GM18519 (cell line): Measurements from ENCODE around the gene HAT1.
A peak's percentile ranks its signal among the peaks of the same experiment; 100 is the strongest.
"Not testable (repeated sequence)": the region's sequence is repeated elsewhere in the genome, so short reads cannot be mapped to it uniquely, and the experiment has no call there.

Experiments used
- ATAC-seq: cut with Tn5 transposase; IDR thresholded peaks from one replicate; pipeline ENCODE4 v1.9.1; 2021; ENCODE audit warnings: mild to moderate bottlenecking, moderate library complexity; ENCODE audit not compliant: unreplicated experiment, low FRiP score

Gene HAT1

GRCh38 chr2:171922230-171923022 lies at the start of gene HAT1:
HAT1 (plus strand) TSS chr2:171922461; CDS start chr2:171922501, 40 bp downstream.
- peak; percentile 90 for ATAC-seq

DNA sequence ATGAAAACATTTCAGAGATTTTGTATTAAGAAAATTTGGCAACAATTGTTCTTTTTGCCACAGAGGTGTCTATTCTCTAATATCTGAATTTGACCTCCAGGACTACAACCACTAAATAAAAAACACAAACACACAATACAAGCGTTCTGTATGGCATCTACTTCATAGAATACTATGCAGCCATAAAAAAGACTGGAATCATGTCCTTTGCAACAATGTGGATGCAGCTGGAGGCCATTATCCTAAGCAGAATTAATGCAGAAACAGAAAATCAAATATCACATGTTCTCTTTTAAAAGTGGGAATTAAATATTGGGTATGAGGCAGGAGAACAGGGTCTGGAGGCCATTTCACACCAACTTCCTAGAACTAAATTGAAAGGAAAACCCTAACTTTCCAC lies 47.7 kb upstream of the HAT1 start:
- ATAC-seq: no peak

GRCh38 chr2:171874963-171875362 lies 47.3 kb upstream of the HAT1 start:
- ATAC-seq: no peak

- no peak for ATAC-seq
Observed at GRCh38 chr2:171878481-171878993, 43.7 kb upstream of the HAT1 start.

DNA sequence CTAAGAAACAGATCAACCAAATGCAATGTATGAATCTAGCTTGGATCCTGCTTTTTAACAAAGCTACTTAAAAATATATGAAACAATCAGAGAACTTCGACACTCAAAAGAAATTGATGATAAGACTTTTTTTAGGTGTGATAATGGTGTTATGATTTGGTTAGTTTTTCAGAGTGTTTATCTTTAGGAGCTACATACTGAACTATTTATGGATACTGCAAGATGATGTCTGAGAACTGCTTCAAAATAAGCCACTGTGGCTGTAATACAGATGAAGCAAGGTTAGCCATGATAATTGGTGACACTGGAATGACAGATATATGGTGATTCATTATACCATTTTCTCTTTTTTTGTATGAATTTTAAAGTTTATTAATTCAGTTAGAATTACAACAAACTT lies 42.4 kb upstream of the HAT1 start:
- no peak for ATAC-seq

DNA sequence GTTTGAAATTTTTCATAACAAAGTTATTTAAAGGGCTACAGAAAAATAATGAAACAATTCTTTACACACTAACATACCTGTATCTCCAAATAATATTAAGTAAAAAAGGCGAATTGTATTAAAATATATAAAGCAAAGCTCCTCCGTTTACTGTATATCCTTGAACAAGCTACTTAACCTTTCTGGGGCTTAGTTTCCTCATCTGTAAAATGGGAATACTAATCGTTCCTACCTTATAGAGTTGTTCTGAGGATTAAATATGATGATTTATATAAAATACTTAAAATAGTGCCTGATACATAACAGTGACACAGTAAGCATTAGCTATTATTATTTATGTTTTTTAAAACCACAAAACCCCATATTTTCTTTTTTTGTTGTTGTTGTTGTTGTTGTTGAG lies 41.5 kb upstream of the HAT1 start:
- no peak for ATAC-seq

- no peak for ATAC-seq
Observed at GRCh38 chr2:171882089-171882769, 40.0 kb upstream of the HAT1 start.

DNA sequence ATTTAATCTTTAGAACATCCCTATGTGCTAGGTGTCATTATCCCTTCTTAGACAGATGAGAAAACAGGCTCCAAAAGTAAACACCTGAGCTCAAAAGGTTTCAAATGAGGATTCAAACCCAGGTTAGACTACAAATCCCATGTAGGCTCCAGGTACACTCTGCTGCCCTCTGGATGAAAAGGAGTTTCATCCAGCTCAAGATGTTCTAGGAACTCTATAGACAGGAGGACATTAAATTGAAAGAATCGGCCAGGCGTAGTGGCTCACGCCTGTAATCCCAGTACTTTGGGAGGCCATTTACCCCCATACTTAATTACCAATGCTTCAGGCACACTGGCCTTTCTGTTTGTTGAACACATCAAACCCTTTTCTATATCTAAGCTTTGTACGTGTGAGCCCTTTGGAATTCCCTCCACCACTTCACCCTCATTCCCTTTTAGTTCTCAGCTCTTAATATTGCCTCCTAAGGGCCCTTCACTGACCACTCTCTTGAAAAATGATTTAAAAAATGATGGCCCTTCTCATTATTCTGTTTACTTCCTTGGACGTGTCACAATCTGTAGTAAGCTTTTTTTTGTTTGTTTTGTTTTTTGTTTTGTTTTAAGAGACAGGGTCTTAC lies 38.9 kb upstream of the HAT1 start:
- ATAC-seq: no peak

DNA sequence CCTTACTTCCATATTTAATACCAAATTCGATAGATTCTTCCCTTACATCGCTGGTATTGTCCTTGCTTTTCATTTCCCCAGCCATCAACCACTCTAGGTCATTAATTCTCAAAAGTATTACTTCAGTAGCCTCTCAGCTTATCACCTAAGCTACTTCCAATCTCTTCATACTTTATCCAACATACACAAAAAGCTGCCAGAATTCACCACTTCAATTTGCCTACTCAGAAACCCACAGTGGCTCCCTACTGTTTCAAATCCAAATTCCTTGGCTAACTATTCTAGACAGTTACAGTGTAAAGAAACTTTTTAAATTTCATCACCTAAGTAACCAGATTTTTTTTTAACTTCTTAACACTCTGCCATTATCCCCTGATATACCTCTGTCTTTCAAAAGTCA lies 32.9 kb upstream of the HAT1 start:
- no peak for ATAC-seq

- ATAC-seq: no peak
Observed at GRCh38 chr2:171889808-171890207, 32.5 kb upstream of the HAT1 start.

- no peak for ATAC-seq
Observed at GRCh38 chr2:171893196-171893823, 29.0 kb upstream of the HAT1 start.

GRCh38 chr2:171893824-171894611 lies 28.2 kb upstream of the HAT1 start, which contains the start of gene SLC25A12:
SLC25A12 (minus strand) TSS chr2:171894244; CDS start chr2:171894214, 30 bp downstream.
- ATAC-seq: peak; percentile 84

DNA sequence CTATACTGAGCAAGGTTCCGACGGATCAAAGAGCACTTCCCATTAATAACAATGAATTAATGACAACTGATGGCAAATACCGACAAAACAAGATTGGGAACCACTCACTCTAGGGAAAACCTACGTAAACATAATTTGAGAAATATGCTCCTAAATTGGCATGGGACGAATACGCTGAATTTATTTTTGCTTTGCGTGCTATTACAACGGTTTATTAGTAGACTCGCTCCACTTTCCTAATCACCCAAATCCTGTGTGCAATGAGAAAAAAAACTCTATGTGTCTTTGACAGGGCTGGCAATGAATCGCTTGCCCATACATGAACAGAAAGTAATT lies 27.7 kb upstream of the HAT1 start:
- no peak for ATAC-seq

DNA sequence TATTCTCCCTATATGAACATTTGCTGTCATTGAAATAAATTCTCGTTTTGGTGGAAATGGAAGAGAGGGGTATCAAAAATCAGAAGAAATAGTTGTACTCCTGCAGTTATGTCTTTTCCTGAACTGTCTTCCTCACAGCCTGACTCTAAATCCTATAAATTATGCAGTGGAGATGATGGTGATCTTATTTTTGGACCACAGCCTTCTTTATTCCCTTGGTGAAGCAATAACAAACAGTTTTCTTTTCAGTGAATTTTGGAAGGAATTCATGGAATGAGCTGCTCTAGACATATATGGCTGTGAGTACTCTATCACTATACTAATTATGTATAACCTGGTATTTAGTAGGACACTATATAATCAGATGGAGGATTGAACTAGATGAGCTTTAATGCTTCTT lies 26.5 kb upstream of the HAT1 start:
- no peak for ATAC-seq

DNA sequence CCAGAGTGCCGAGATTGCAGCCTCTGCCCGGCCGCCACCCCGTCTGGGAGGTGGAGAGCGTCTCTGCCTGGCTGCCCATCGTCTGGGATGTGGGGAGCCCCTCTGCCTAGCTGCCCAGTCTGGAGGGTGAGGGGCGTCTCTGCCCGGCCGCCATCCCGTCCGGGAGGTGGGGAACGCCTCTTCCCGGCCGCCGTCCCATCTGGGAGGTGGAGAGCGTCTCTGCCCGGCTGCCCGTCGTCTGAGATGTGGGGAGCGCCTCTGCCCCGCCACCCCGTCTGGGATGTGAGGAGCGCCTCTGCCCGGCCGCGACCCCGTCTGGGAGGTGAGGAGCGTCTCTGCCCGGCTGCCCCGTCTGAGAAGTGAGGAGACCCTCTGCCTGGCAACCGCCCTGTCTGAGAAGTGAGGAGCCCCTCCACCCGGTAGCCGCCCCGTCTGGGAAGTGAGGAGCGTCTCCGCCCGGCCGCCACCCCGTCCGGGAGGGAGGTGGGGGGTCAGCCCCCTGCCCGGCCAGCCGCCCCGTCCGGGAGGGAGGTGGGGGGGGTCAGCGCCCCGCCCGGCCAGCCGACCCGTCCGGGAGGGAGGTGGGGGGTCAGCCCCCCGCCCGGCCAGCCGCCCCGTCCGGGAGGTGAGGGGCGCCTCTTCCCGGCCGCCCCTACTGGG lies 22.5 kb upstream of the HAT1 start:
- not testable (repeated sequence) for ATAC-seq

DNA sequence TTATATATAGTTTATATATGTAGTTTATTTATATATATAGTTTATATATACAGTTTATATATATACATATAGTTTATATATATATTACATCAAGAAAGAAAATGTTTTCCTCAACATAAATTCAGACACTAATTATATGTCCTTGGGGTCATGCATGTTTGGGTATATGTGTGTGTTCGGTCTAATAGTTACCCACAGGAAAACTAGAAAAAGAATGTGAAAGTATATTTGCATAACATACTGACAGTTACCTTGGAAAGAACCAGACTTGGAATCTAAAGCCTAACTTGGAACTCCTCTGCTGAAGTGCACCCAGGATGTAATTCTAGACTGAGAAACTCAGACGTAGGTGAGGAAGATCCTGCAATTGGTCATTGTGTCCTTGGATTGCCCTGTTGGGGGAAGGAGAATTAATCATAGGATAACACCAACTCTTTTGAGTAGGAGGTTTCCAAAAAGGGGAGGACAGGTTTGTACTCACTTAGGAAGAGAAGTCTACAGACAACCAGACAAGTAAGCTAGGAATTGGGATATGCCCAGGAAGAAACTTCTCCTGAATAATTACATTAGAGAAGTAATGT lies 19.3 kb upstream of the HAT1 start:
- ATAC-seq: no peak

DNA sequence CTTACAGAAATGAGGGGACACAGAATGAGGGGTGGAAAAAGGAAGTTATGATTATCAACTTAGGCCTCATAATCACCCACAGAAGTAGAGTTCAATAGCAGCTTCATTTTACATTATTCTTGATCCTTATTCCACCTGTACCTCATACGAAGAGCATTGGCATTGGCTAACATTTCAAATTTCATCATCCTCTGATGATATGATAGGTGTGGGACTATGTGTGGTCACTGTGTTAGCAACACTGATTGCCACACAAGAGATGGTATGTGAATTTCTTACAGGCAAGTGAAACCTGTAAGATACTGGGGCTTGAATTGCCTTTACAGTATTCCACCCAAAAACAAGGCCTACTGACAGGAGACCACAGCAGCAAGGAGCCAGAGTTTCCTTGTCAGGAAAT lies 14.0 kb upstream of the HAT1 start:
- ATAC-seq: no peak

- no peak for ATAC-seq
Observed at GRCh38 chr2:171909266-171909665, 13.0 kb upstream of the HAT1 start.

DNA sequence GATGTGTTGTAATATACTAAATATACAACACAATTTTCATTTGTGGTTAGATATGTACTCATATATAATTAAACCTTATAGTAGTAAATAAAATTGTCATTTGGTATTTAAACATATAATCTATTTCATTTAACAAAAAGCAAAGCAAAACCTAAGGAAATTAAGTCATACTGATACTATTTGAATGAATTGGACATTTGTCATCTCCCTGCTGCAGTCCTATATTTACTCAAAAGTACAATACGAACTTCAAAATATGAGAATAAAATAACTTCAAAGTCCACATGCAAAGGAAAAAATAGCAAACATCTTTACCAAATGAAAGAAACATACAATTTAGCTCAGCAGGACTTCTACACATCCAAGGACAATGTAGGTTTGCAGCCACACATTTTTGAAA lies 11.8 kb upstream of the HAT1 start:
- no peak for ATAC-seq
